ENCODE data around the gene ESRRG. TPM values are rescaled to one million over a fixed set of nuclear protein-coding genes. Genes with fewer than 3 reads are reported as not detected.

Gene ESRRG
- total and polyA plus RNA-seq, 4 donors = 0.07 to 0.47 (median 0.20) TPM

GRCh38 chr1:216604771-216605170, 118.5 kb downstream of the ESRRG start (continued):
- TF ChIP-seq ZBTB33 (IDR thresholded peaks at IDR 0.05) = no peak

GRCh38 chr1:216600730-216601609, 122.3 kb downstream of the ESRRG start:
- peak; percentile 74 for DNase-seq (ENCODE audit: low spot score)
- peak in 1 of 2 donors; percentile 2 for TF ChIP-seq HNF4A (conservative IDR thresholded peaks at IDR 0.05)
- peak; percentile 51 for TF ChIP-seq SP1 (IDR thresholded peaks at IDR 0.05)
- peak; percentile 14 for TF ChIP-seq CTCF (IDR thresholded peaks at IDR 0.05; ENCODE audit: low read depth, low read length, missing input control)
- TF ChIP-seq NR2F2 (IDR thresholded peaks at IDR 0.05) = peak; percentile 26
- no peak for TF ChIP-seq ZBTB33 (IDR thresholded peaks at IDR 0.05)
- peak; percentile 46 for TF ChIP-seq MAX (IDR thresholded peaks at IDR 0.05)
- TF ChIP-seq FOXA2 (IDR thresholded peaks at IDR 0.05) = peak; percentile 80
- peak; percentile 35 for TF ChIP-seq RAD21 (IDR thresholded peaks at IDR 0.05)
- no peak for TF ChIP-seq EGR1 (IDR thresholded peaks at IDR 0.05; ENCODE audit: low read depth in 2 of 2)
- no peak for TF ChIP-seq ATF3 (IDR thresholded peaks at IDR 0.05)
- TF ChIP-seq HNF4G (IDR thresholded peaks at IDR 0.05) = no peak
- TF ChIP-seq TAF1 (conservative IDR thresholded peaks at IDR 0.05) = peak; percentile 88
- no peak for TF ChIP-seq JUND (IDR thresholded peaks at IDR 0.05)
- peak; percentile 68 for TF ChIP-seq YY1 (IDR thresholded peaks at IDR 0.05)
- TF ChIP-seq GABPA (IDR thresholded peaks at IDR 0.05 in 1 of 2, conservative IDR thresholded peaks at IDR 0.05 in 1 of 2) = peak in 1 of 2 donors; percentile 67
- no peak for TF ChIP-seq REST (IDR thresholded peaks at IDR 0.05)
- no peak for TF ChIP-seq RXRA (IDR thresholded peaks at IDR 0.05)
- no peak for TF ChIP-seq FOXA1 (IDR thresholded peaks at IDR 0.05)
- H3K9me3 ChIP-seq (ENCODE audit: control insufficient read depth in 4 of 4, low read length in 3 of 4) = no peaks in the 10 kb centered on the region
- peak overlapping the region; percentile 97 to 99 for H3K27ac ChIP-seq (ENCODE audit: low read depth in 1 of 2, low read length in 2 of 2)
- under 1% methylated on average over 58 of the region's 58 CpGs for WGBS
- peak overlapping the region; percentile 82 to 88 for H3K9ac ChIP-seq (ENCODE audit: low read depth in 1 of 2, low read length in 2 of 2)
- no peaks in the 10 kb centered on the region for H3K36me3 ChIP-seq (ENCODE audit: control insufficient read depth in 4 of 4, insufficient read depth in 3 of 4, low read depth in 1 of 4, low read length in 3 of 4)
- no peaks in the 10 kb centered on the region for H3K27me3 ChIP-seq (ENCODE audit: control insufficient read depth in 4 of 4, insufficient read depth in 4 of 4, low read length in 3 of 4)
- peak overlapping the region; percentile 66 to 94 (median 90) for H3K4me3 ChIP-seq (ENCODE audit: low read depth in 1 of 3, low read length in 3 of 3)
- peaks cover 0 to 6% (median 0%) of the 10 kb centered on the region in 4 donors for H3K4me1 ChIP-seq (ENCODE audit: control insufficient read depth in 4 of 4, insufficient read depth in 4 of 4, low read length in 3 of 4)
